Esophagus squamous epithelium (tissue), 4 donors: Measurements from ENCODE around the gene MZF1.

ENCODE experiments used
- POLR2A ChIP-seq, 4 donors: fragments of 450-650 bp; IDR thresholded peaks; one replicate each; pipeline ENCODE4 v1.6.1; 2017; ENCODE audit warnings: antibody characterized with exemption in 4 of 4, mild to moderate bottlenecking in 4 of 4, moderate library complexity in 3 of 4
- TF ChIP-seq, protein P1 (sequence below), 6 experiments: fragments of 450-650 bp in 4 of 6; fragments of 200-600 bp in 2 of 6; sonication (generic) in 2 of 6; IDR thresholded peaks; one replicate each; pipeline ENCODE4 v1.5.1; 2016 to 2019; ENCODE audit warnings: antibody characterized with exemption in 6 of 6, mild to moderate bottlenecking in 4 of 6, moderate library complexity in 4 of 6

DNA sequence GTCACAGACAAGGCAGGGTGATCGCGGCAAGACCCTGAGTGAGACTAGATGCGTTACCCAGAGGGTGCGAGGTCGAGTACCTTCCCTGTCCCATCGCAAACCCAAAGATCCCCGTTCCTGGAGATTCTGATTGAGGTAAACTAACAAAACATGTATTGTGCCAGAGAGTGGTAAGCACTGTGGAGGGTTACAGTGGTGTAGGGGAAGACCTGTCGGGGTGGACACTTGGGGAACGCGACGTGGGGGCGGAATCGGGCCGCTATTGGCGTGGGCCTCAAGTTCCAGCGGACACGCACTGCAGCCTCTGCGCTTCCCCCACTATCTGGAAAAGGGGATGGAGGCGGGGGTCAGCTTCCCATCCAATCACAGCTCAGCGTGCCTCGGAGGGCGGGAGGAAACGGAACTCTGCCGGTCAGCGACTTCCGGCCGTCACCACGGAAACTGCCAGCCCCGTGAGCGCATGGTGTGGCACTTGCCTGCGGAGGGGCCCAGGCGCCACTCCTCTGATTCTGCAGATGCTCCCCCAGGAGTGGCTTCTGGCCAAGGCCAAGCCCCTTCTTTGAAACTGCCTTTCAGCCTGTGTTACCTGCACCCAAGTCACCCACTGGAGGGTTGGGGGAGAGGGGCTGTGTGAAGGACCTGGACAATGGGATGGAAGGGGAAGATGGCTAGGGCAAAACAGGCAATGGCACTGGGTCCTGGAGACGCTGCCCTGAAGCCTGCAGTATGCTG lies 13.7 kb downstream of the MZF1 start:
- TF ChIP-seq POLR2A (IDR thresholded peaks at IDR 0.05), result peak in 3 of 4 donors; percentile 42 to 67 (median 43)
- TF ChIP-seq, protein P1, sequence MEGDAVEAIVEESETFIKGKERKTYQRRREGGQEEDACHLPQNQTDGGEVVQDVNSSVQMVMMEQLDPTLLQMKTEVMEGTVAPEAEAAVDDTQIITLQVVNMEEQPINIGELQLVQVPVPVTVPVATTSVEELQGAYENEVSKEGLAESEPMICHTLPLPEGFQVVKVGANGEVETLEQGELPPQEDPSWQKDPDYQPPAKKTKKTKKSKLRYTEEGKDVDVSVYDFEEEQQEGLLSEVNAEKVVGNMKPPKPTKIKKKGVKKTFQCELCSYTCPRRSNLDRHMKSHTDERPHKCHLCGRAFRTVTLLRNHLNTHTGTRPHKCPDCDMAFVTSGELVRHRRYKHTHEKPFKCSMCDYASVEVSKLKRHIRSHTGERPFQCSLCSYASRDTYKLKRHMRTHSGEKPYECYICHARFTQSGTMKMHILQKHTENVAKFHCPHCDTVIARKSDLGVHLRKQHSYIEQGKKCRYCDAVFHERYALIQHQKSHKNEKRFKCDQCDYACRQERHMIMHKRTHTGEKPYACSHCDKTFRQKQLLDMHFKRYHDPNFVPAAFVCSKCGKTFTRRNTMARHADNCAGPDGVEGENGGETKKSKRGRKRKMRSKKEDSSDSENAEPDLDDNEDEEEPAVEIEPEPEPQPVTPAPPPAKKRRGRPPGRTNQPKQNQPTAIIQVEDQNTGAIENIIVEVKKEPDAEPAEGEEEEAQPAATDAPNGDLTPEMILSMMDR (IDR thresholded peaks at IDR 0.05), result no peak
